PFSK-1 (cell line): Measurements from ENCODE around the gene SETD4.

Experiments
- FOXP2 ChIP-seq: optimal IDR thresholded peaks from 2 replicates; pipeline ENCODE3; 2011; ENCODE audit warnings: borderline replicate concordance, control low read depth, inconsistent platforms; ENCODE audit not compliant: insufficient read depth; ENCODE audit errors: extremely low read length, extremely low read depth
- POLR2AphosphoS5 ChIP-seq: IDR thresholded peaks from 2 replicates; pipeline ENCODE4 v1.6.1; 2012; ENCODE audit warnings: low read depth, mild to moderate bottlenecking, control low read depth, low read length, moderate library complexity
- REST ChIP-seq, 2 experiments: IDR thresholded peaks; 2 replicates each; pipeline versions ENCODE4 v1.6.1 to v1.8.0; 2011 to 2012; ENCODE audit warnings: low read depth in 2 of 2, low read length in 2 of 2, control low read depth in 1 of 2, inconsistent platforms in 1 of 2, mild to moderate bottlenecking in 1 of 2, moderate library complexity in 1 of 2; ENCODE audit not compliant: insufficient read depth in 1 of 2
- SIN3A ChIP-seq: IDR thresholded peaks from 2 replicates; pipeline ENCODE4 v1.6.1; 2012; ENCODE audit warnings: mild to moderate bottlenecking, low read length, moderate library complexity, borderline replicate concordance; ENCODE audit not compliant: insufficient read depth
- TAF1 ChIP-seq: IDR thresholded peaks from 2 replicates; pipeline ENCODE4 v1.6.1; 2012; ENCODE audit warnings: low read length, control low read depth, borderline replicate concordance; ENCODE audit not compliant: insufficient read depth

- TF ChIP-seq SIN3A (no peak), REST (IDR thresholded peaks at IDR 0.05; ENCODE audit: insufficient read depth in 1 of 2, low read depth in 2 of 2, low read length in 2 of 2) (no peak), POLR2AphosphoS5 (no peak), TAF1 (no peak), FOXP2 (no peak)
Observed at GRCh38 chr21:36105327-36105842, 45.1 kb upstream of the SETD4 start.
